NCI-H345 (cell line): ENCODE results near the gene TMEM248.
"Not testable (repeated sequence)": the region's sequence is repeated elsewhere in the genome, so short reads cannot be mapped to it uniquely, and the experiment has no call there.

ENCODE experiments used
- DNase-seq: peaks from one replicate; lab custom pipeline; 2025; lab: John Stamatoyannopoulos, UW

The TMEM248 gene

DNA sequence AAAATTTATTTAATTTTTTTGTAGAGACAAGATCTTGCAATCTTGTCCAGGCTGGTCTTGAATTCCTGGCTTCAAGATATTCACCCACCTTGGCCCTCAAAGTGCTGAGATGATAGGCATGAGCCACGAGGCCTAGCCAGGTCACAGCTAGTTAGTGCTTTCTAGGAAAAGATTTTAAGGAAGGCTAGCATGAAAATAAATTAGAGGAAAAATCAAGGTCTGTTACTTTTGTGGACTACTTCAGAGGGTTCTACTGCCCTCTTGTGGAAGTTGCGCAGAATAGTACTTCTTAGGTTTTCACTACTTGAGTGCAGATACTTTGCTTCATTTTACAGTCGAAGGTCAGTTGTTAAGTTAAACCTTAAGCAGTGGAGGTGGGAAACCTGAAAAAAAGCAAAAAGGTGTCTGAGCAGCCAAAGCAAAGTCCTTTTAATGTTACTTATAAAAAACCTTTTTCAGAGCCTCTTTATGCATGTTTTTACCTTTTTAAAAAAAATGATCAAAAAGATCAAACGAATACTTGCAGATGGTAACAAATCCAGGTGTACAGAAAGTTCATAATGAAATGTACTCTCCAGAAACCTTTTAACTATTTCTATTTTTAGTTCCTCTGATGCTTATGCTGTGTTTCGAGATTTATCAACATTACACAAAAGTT, 79.7 kb downstream of the TMEM248 start:
- DNase-seq = peak; percentile 18

GRCh38 chr7:67004145-67004544, 83.1 kb downstream of the TMEM248 start:
- DNase-seq = not testable (repeated sequence)

- no peak for DNase-seq
These were observed 85.9 kb downstream of the TMEM248 start for GRCh38 chr7:67006965-67007364.
